ENCODE results near the gene BCAS4.

DNA sequence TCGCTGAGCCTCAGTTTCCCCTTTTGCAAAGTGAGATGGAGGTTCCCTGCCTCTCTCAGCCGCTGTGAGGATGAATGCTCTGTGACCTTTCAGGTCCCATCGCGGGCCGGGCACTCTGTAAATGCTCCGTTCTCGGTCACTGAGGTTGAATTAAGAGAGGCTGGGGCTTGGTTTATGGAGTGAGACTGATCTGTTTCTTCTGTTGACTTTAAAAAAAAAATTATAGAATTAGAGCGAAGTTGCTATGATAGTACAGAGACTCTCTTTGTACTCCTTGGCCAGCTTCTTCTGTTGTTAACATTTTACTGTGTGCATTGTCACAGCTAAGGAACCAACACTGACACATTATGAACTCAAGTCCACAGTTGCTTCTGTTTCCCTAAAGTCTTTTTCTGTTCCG lies 72.0 kb downstream of the BCAS4 start:
- TF ChIP-seq, protein P1, sequence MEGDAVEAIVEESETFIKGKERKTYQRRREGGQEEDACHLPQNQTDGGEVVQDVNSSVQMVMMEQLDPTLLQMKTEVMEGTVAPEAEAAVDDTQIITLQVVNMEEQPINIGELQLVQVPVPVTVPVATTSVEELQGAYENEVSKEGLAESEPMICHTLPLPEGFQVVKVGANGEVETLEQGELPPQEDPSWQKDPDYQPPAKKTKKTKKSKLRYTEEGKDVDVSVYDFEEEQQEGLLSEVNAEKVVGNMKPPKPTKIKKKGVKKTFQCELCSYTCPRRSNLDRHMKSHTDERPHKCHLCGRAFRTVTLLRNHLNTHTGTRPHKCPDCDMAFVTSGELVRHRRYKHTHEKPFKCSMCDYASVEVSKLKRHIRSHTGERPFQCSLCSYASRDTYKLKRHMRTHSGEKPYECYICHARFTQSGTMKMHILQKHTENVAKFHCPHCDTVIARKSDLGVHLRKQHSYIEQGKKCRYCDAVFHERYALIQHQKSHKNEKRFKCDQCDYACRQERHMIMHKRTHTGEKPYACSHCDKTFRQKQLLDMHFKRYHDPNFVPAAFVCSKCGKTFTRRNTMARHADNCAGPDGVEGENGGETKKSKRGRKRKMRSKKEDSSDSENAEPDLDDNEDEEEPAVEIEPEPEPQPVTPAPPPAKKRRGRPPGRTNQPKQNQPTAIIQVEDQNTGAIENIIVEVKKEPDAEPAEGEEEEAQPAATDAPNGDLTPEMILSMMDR (conservative IDR thresholded peaks at IDR 0.05 in 1 of 2, IDR thresholded peaks at IDR 0.05 in 1 of 2; ENCODE audit: low read depth in 1 of 2, low read length in 2 of 2) = no peak
- no peak for TF ChIP-seq EZH2 (IDR thresholded peaks at IDR 0.05; ENCODE audit: low read length, missing control alignments)

Data from fibroblast of lung (primary cell).